ENCODE measurements around the gene CUL1.

DNA sequence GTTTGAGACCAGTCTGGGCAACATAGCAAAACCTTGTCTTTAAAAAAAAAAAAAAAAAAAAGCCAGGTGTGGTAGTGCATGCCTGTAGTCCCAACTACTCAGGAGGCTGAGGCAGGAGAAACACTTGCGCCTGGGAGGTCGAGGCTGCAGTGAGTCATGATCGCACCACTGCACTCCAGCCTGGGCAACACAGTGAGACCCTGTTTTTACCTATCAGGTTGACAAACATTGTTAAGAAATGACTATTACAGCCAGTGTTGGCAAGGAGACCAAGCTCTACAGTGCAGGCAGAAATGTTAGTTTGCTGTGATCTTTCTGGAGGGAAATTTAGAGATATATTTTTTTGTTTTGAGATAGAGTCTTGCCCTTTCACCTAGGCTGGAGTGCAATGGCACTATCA is 37.3 kb downstream of the CUL1 start:
- TF ChIP-seq, protein P1, sequence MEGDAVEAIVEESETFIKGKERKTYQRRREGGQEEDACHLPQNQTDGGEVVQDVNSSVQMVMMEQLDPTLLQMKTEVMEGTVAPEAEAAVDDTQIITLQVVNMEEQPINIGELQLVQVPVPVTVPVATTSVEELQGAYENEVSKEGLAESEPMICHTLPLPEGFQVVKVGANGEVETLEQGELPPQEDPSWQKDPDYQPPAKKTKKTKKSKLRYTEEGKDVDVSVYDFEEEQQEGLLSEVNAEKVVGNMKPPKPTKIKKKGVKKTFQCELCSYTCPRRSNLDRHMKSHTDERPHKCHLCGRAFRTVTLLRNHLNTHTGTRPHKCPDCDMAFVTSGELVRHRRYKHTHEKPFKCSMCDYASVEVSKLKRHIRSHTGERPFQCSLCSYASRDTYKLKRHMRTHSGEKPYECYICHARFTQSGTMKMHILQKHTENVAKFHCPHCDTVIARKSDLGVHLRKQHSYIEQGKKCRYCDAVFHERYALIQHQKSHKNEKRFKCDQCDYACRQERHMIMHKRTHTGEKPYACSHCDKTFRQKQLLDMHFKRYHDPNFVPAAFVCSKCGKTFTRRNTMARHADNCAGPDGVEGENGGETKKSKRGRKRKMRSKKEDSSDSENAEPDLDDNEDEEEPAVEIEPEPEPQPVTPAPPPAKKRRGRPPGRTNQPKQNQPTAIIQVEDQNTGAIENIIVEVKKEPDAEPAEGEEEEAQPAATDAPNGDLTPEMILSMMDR (IDR thresholded peaks at IDR 0.05; ENCODE audit: poor library complexity, severe bottlenecking) = no peak
- TF ChIP-seq MXI1 (conservative IDR thresholded peaks at IDR 0.05; ENCODE audit: poor library complexity, severe bottlenecking) = no peak
